HG02870 (cell line): ENCODE measurements around the gene KCTD16.
A peak's percentile ranks its signal among the peaks of the same experiment; 100 is the strongest.

Experiments used
- ATAC-seq: cut with Tn5 transposase; IDR thresholded peaks from one replicate; pipeline ENCODE4 v1.9.1; 2021; ENCODE audit warnings: mild to moderate bottlenecking, moderate library complexity; ENCODE audit not compliant: unreplicated experiment

The KCTD16 gene

GRCh38 chr5:144162686-144163085, 8.0 kb upstream of the KCTD16 start:
- no peak for ATAC-seq

GRCh38 chr5:144166696-144167095, 4.0 kb upstream of the KCTD16 start:
- no peak for ATAC-seq

- no peak for ATAC-seq
Measured at GRCh38 chr5:144167998-144168397, 2.7 kb upstream of the KCTD16 start.

GRCh38 chr5:144169904-144170275, 783 bp upstream of the KCTD16 start:
- ATAC-seq = no peak

GRCh38 chr5:144173766-144174165, 3.1 kb downstream of the KCTD16 start:
- ATAC-seq = no peak

GRCh38 chr5:144177548-144177947, 6.9 kb downstream of the KCTD16 start:
- no peak for ATAC-seq

- no peak for ATAC-seq
Measured at GRCh38 chr5:144179226-144179625, 8.6 kb downstream of the KCTD16 start.

- ATAC-seq = no peak
Measured at GRCh38 chr5:144183254-144183889, 12.7 kb downstream of the KCTD16 start.

- peak; percentile 57 for ATAC-seq
Measured at GRCh38 chr5:144187699-144188294, 17.1 kb downstream of the KCTD16 start.

GRCh38 chr5:144189800-144190429, 19.2 kb downstream of the KCTD16 start:
- ATAC-seq = peak; percentile 51

GRCh38 chr5:144191531-144191930, 20.9 kb downstream of the KCTD16 start:
- no peak for ATAC-seq

GRCh38 chr5:144191998-144192397, 21.3 kb downstream of the KCTD16 start:
- peak; percentile 87 for ATAC-seq

GRCh38 chr5:144192661-144193060, 22.0 kb downstream of the KCTD16 start:
- no peak for ATAC-seq

- ATAC-seq = no peak
Measured at GRCh38 chr5:144194144-144194543, 23.5 kb downstream of the KCTD16 start.

- no peak for ATAC-seq
Measured at GRCh38 chr5:144195448-144195847, 24.8 kb downstream of the KCTD16 start.

- no peak for ATAC-seq
Measured at GRCh38 chr5:144196612-144197011, 25.9 kb downstream of the KCTD16 start.

- ATAC-seq = no peak
Measured at GRCh38 chr5:144198386-144198785, 27.7 kb downstream of the KCTD16 start.

GRCh38 chr5:144201588-144201987, 30.9 kb downstream of the KCTD16 start:
- no peak for ATAC-seq

GRCh38 chr5:144202072-144202471, 31.4 kb downstream of the KCTD16 start:
- ATAC-seq = no peak

GRCh38 chr5:144202726-144203125, 32.1 kb downstream of the KCTD16 start:
- no peak for ATAC-seq

- ATAC-seq = peak; percentile 80
Measured at GRCh38 chr5:144203750-144204596, 33.3 kb downstream of the KCTD16 start.
